Spleen (tissue), 3 donors: ENCODE data around the gene NOP16.

Source experiments
- POLR2A ChIP-seq, 3 donors: fragments of 450-650 bp; IDR thresholded peaks; one replicate each; pipeline ENCODE4 v1.5.1; 2017; ENCODE audit warnings: antibody characterized with exemption in 3 of 3, mild to moderate bottlenecking in 1 of 3
- POLR2AphosphoS5 ChIP-seq, 3 donors: sonication (generic); formaldehyde crosslinking; IDR thresholded peaks; one replicate each; pipeline ENCODE4 v1.5.1; 2017; ENCODE audit warnings: antibody characterized with exemption in 3 of 3

DNA sequence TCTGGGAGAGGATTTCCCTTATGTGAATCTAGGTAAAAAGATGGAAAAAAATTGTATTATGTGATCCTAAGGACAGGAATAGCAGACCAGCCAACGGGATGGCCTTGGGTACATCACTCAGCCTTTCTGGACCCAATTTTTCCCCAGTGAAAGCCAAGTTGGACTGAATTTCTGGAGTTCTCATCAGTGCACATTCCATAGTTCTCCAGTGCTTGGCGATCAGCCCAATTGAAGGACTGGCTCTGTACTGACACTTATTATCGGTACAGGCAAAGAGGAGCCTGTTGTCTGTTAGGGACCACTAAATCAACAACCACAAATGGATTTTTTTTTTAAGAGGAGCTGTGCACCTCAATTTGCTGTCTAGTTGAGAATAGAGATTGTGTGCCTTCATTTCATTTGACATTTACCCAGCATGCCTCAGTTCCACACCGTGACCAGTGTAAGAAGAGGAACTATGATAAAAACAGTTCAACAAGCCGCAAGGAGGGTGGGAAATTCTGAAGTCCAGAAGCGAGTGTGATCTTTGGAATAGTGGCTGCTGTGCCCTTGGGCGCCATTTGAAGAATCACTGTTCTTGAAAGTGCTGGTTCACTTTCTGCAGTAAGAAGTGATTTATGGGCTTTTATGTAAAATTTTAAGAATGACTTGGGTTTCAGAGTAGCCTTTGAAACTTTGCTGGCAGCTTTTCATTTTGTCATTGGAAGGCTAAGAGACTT lies 15.1 kb downstream of the NOP16 start:
- TF ChIP-seq POLR2A (IDR thresholded peaks at IDR 0.05), result no peak
- TF ChIP-seq POLR2AphosphoS5 (IDR thresholded peaks at IDR 0.05), result no peak
